ENCODE results near the gene OAS3.
"Not testable (repeated sequence)": the region's sequence is repeated elsewhere in the genome, so short reads cannot be mapped to it uniquely, and the experiment has no call there.

The OAS3 gene

DNA sequence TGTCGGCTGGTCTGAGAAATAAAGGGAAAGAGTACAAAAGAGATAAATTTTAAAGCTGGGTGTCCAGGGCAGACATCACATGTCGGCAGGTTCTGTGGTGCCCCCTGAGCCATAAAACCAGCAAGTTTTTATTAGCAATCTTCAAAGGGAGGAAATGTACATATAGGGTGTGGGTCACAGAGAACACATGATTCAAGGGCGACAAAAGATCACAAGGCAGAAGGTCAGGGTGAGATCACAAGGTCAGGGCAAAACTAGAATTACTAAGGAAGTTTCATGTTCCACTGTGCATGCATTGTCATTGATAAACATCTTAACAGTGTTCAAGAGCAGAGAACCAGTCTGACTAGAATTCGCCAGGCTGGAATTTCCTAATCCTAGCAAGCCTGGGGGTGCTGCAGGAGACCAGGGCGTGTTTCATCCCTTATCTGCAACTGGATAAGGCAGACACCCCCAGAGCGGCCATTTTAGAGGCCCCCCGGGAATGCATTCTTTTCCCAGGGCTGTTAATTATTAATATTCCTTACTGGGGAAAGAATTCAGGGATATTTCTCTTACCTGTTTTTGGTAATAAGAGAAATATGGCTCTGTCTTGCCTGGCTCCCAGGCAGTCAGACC is 11.7 kb upstream of the OAS3 start:
- DNase-seq = peak; percentile 12

DNA sequence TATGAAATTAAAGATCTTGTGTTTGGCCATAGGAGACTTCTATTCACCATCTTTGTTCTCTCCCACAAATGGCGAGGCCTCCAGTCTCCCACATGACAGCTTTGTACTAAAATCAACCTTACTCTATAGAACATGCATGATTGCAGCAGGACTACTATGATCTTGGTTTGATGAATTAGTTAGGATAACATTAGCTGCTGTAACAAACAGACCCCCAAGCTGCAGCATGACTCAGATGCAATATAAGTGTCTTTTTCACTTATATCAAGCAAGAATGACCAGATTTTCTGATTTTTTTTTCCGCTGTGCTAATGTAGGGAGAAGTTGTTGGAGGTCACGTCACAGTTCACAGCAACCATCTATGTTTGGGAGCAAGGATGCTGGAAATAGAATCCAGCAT is 10.8 kb upstream of the OAS3 start:
- peak; percentile 1 for DNase-seq

DNA sequence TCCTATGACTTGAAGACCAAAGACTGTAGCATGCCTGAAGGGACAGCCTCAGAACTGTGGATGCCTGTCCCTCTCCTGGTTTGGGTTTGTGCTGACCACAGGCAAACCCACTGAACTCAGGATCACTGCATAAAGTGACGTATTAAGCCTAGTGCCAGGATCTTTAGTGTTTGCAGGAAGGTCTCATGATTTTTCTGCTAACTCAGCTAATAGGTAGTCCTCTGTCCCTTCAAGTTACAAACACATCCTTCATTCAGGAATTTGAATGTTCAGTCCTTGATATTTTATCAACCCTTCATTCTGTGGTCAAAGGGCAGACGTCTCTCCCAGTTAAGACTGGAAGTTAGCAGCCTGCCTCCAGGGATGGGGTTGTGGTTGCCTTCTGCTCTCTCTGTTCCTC is 10.3 kb upstream of the OAS3 start:
- no peak for DNase-seq

DNA sequence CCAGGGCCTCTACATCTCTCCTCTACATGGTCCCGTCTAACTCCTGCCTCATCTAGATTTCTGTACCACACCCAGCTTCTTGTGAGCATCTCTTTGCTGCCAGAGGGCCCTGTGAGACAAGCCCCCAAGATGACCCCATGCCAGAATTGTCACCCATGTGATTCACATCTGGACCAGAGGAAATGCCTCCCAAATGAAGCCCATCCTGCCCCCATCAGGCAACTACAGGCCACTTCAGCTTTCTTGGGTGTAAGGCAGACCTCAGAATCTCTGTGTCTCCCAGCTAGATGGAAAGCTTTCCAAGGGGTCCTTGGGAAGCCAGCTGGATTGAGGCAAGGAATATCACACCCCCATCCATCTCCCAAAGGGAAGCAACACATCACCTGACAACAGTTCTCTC is 9.3 kb upstream of the OAS3 start:
- no peak for DNase-seq

DNA sequence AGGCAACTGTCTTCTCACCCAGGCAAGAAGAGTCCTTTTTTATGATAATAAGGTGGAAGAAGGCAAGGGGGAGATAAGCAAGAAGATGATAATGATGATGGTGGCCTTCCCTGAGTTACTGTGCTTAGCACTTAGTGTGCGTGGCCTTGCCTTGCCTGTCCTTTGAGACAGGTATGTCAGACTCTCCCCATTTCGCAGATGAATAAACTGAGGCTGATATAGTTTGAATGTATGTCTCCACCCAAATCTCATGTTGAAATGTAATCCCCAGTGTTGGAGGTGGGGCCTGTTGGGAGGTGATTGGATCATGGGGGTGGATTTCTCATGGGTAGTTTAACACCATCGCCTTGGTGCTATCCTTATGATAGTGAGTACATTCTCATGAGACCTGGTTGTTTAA is 8.6 kb upstream of the OAS3 start:
- no peak for DNase-seq

DNA sequence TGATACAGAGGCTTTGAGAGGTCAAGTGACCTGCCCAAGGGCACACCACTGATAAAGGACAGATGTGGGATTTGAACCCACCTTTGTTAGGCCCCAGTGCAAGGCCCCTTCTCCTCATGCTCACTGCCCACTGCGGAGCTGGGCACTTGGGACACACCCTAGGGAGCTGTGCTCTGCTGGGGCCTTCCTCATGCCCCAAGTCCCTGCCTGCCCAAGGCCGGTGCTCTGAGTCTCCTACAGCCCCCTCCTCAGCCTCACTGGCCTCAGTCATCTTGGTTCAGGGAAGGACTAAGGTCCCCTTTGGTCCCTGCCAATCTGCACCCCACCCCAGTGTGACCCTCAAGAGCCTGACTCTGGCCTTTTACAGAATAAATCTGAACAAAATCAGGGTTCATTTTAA is 7.9 kb upstream of the OAS3 start:
- DNase-seq = no peak

DNA sequence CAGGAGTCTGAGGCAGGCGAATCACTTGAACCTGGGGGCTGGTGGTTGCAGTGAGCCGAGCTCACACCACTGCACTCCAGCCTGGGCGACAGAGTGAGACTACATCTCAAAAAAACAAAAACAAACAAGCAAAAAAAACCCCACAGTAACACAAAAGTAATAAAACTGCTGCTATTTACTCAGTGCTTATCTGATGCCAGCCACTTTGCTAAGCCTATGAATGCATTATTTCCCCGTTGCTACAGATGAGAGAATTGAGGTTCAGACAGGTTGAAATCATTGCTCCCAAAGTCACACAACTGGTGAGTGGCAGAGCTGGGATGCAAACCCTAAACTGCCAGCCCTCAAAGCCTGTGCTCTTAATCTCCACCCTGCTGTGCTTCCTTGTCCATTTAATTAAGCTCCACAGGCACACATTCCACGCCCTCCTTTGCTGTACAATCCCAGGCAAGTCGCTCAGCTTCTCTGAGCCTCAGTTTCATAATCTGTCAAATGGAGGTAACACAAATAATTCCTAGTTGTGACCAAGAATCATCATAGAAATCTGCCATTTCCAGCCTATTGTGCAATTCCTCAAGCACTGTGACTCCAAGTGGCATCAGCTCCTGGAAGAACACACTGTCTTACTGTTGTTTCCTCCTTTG is 5.7 kb upstream of the OAS3 start:
- DNase-seq = no peak

DNA sequence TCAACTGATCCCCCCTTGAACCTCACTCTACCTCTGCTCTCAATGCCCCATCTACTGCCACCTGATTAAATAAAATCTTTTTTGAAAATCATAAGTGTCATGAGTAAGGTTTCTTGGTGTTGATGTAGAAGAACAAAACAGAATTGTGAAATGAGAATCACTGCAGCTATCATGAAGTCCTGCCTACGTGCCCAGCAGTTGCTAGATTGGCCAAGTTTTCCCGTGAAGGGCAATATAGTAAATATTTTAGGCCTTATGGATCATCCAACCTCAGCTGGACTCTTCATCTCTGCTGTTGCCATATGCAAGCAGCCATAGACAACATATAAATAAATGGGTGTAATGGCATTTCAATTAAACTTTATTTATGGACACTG is 5.2 kb upstream of the OAS3 start:
- no peak for DNase-seq

DNA sequence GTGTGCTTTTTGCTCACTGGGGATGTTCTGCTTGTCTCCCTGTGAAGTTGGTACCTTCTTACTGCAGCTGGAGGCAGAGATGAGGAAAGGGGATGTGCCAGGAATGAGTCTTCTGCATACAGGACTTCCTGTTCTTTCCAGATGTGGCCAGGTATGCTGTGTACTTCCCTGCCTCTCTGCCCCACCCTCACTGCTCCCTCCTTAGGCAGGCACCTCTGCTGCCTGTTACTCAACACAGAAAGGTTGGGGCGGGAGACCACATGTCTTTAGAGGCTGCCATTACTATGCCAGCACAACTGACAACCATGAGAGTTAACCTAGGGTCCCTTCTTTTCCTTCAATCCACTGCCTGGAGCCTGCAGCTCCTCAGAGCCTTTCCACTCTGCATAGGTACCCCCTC is 2.0 kb upstream of the OAS3 start:
- DNase-seq = no peak

DNA sequence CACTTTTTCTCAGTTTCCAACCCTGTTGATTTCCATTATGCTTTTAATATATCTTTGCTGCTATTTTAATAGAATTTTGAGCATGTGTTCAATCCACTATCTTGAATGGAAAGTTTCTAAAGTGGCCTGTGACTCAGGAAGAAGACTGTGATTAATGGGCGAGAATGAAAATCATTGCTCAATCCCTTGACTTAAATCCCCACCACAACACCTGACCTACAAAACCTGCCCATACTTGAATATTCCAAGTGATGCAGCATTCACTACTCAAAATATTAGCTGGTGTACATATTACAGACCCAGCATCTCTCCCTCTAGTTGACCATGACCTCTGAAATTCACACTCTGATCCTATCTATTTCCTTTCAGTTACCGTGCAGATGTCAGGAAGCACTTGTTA is 1.3 kb upstream of the OAS3 start:
- DNase-seq = no peak

DNA sequence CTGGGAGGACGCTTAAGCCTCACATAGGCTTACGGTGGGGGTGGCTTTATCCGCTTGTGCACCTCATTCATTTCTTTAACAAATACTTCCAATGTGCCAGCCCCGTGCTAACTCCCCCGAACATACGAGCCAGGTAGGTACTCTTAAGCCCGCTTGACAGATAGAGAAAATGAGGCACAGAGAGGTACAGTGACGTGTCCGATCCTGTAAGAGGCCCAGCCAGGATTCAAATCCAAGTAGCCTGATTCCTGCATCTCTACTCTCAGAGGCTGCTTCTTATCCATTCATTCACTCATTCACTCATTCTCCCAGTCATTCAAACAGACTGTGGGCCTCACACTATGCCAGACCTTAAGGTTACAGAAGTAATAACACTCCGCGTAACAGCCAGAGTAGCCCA is 477 bp downstream of the OAS3 start:
- no peak for DNase-seq

DNA sequence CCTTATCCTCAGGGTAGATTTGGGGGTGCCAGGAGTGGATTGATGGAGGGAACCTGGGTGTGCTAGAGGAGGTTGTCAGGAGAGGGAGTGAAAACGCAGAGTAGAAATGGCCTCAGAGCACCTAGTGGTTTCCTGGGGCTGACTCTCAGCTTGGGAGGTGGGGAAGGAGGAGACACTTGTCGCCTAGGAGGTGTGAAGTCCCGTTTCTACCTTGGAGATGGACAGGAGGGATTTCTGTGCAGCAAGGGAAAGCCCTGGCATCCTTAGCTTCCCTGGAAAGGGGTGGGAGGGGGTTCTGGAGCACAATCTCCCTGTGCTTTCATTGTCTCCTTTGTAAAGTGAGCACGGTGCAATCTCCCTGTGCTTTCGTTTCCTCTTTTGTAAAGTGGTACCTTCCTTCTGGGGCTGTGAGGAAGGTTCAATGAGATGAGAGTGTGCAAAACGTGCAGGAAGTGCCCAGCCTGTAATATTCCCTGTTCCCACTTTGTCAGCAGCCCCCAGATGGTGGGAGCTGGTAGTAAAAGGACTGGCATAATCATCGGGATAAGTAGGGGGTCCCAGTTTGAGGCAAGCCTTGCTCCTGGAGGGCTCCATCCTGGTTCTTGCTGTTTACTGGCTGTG is 1.6 kb downstream of the OAS3 start:
- peak; percentile 33 for DNase-seq

DNA sequence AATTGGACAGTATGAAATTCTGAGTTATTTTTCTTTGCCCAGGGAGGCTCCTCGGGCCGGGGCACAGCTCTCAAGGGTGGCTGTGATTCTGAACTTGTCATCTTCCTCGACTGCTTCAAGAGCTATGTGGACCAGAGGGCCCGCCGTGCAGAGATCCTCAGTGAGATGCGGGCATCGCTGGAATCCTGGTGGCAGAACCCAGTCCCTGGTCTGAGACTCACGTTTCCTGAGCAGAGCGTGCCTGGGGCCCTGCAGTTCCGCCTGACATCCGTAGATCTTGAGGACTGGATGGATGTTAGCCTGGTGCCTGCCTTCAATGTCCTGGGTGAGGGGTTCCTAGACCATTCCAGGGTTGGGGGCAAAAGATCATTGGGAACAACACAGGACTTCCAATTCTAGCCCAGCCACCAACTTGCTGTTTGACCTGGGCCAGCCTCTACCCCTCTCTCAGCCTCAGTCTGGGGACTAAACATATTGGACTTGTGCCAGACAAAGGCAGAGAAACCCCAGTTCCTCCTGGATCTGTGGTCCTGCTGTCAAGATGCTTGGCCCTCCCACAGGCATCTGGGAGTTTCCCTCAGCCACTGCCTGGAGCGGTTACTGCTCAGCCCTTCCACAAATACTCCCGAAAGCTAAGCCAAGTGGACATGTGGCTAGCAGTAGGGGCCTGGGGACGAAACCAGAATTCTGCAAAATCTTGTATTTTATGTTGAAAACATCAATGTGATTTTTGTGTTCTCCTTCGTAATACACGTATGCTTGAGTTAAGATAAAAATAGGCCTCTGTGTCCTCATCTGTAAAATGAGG is 3.5 kb downstream of the OAS3 start:
- DNase-seq = no peak

DNA sequence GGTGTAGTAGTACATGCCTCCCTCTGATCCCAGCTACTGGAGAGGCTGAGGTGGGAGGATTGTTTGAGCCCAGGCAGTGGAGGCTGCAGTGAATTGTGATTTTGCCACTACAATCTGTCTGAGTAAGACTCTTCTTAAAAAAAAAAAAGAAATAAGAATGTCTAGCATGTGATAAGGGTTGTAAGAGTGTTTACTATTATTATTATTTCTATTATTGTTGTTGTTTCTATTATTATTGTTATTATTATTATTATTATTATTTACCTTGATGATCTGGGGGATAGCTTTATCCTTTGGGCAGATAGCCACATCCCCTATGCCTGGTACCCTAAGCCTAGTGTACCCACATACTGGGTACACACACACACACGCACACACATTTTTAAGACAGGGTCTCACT is 4.3 kb downstream of the OAS3 start:
- DNase-seq = no peak

DNA sequence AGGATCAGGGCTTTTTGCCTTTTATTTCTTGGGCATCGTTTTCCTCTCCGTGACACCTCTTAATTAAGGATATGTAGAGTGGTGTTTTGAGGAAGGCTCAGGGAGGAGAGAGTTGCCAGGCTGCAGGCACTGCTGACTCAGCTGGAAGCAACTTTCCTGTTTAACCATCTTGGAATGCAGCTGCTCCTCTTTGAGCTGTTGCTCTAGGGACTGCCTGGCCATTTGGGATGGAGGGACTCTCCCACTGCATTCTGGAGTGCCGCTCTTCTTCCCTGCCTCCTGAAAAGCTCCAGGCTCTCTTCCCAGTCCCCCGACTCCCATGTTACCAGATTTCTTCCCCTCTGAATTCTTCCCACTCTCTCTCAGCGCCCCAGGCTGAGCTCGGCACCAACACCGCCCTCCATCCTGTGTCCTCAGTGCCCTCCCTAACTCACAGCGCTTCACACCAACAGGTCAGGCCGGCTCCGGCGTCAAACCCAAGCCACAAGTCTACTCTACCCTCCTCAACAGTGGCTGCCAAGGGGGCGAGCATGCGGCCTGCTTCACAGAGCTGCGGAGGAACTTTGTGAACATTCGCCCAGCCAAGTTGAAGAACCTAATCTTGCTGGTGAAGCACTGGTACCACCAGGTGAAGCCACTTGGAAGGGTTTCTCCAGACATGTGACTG is 5.9 kb downstream of the OAS3 start:
- no peak for DNase-seq

DNA sequence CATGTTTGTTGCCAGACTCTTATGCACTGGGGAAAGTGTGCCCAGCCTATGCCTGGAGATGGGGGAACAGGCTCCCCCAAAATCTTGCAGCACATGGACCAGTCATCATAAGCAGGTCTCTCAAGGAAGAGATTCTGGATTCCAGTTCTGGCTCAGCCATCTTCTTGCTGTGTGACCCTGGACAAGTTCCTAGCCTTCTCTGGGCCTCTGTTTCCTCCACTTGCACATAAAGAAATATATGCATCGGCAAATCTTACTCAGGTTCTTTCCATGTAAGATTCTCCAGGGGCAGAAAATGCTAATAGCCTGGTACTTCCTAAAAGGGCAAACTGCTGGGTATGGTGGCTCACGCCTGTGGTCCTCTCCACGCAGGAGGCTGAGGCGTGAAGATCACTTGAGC is 7.2 kb downstream of the OAS3 start:
- DNase-seq = no peak

DNA sequence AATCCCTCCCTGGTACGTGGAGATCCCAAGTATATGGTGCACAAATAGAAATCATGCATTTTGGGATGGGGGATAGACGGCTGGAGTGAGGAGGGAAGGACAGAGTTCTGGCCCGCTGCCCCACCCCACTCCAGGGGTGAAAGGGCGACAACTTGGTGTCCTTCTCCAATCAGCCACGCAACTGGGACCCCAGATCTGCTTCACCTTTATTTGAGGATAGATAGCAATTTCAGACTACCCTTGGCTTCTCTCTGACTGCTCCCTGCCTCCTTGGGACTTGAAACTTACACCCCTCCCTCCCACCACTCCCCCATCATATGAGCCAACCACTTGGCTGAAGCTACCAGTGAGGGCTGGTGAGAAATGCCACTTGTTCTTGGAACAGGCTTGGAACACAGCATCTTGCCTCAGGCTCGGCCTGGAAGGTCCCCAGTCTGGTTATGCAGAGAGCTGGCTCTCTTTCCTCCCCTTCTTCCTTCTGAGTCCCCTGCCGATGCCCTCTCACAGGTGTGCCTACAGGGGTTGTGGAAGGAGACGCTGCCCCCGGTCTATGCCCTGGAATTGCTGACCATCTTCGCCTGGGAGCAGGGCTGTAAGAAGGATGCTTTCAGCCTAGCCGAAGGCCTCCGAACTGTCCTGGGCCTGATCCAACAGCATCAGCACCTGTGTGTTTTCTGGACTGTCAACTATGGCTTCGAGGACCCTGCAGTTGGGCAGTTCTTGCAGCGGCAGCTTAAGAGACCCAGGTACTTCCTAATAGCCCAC is 8.1 kb downstream of the OAS3 start:
- no peak for DNase-seq

DNA sequence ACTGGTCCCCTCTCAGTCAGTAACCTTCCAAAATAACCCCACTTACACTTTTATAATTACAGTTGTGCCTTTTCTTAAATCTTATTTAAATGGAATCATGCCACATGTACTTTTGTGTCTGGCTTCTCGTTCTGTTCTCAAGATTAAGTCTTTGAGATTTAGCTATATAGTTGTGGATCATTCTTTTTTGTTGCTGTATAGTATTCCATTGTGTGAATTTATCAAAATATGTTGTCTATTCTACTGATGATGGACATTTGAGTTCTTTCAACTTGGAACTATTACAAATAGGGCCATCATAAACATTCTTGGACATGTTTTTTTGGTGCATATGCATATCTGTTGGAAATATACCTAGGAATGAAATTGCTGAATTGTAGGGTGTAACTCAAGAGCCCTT is 9.0 kb downstream of the OAS3 start:
- no peak for DNase-seq

DNA sequence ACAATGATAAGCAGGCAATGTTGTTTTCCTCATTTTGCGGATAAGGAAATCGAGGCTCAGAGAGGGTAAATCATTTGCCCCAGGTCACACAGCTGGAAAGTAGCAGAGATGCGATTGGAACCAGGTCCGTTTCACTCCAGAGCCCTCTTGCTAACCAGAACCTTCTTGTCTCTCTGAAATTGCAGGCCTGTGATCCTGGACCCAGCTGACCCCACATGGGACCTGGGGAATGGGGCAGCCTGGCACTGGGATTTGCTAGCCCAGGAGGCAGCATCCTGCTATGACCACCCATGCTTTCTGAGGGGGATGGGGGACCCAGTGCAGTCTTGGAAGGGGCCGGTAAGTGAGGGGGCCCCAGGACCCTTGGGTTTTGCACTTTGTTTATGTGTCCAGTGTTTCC is 9.5 kb downstream of the OAS3 start:
- DNase-seq = no peak

DNA sequence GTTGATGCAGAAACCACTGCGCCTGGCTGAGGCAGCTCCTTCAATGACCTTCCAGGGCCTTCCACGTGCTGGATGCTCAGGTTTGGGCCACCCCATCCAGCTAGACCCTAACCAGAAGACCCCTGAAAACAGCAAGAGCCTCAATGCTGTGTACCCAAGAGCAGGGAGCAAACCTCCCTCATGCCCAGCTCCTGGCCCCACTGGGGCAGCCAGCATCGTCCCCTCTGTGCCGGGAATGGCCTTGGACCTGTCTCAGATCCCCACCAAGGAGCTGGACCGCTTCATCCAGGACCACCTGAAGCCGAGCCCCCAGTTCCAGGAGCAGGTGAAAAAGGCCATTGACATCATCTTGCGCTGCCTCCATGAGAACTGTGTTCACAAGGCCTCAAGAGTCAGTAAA is 10.5 kb downstream of the OAS3 start:
- DNase-seq = no peak

DNA sequence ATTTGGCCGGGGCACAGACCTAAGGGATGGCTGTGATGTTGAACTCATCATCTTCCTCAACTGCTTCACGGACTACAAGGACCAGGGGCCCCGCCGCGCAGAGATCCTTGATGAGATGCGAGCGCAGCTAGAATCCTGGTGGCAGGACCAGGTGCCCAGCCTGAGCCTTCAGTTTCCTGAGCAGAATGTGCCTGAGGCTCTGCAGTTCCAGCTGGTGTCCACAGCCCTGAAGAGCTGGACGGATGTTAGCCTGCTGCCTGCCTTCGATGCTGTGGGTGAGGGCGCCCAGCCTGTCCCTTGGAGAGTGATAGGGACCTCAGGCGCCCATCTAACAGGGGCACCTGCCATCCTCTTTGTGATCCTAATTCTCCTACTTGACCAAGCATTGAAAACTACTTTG is 12.4 kb downstream of the OAS3 start:
- DNase-seq = no peak

DNA sequence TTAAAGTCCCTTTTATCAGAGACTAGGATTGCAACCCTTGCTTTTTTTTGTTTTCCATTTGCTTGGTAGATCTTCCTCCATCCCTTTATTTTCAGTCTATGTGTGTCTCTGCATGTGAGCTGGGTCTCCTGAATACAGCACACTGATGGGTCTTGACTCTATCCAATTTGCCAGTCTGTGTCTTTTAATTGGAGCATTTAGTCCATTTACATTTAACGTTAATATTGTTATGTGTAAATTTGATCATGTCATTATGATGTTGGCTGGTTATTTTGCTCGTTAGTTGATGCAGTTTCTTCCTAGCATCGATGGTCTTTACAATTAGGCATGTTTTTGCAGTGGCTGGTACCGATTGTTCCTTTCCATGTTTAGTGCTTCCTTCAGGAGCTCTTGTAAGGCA is 18.9 kb downstream of the OAS3 start:
- not testable (repeated sequence) for DNase-seq

DNA sequence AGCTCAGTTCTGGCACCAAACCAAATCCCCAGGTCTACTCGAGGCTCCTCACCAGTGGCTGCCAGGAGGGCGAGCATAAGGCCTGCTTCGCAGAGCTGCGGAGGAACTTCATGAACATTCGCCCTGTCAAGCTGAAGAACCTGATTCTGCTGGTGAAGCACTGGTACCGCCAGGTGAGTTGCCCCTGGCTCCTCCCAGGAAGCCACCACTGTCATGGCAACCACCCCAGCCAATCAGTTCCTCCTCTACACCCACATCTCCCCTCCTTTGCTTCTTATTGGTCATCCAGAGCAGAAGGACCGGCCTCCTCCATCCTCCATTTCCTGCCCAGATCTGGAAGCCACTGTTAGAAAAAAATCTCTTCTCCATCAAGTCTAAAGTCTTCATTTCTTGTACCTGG is 22.8 kb downstream of the OAS3 start:
- no peak for DNase-seq
